Common myeloid progenitor, CD34-positive (primary cell): ENCODE results near the gene CFAP157.

Experiments used
- CTCF ChIA-PET: fragments of 350-600 bp; sonication (Branson Sonifier 250); formaldehyde crosslinking; loops from one replicate; lab custom pipeline; 2021; ENCODE audit warnings: antibody characterized with exemption; lab: Charles Lee
- POLR2A ChIA-PET: fragments of 350-600 bp; sonication (Branson Sonifier 250); formaldehyde crosslinking; loops from one replicate; lab custom pipeline; 2021; ENCODE audit warnings: antibody characterized with exemption; lab: Charles Lee
- DNase-seq, 3 donors: peaks; one replicate each; pipeline versions ENCODE4 v3.0.0 to v3.0.0-alpha.2; 2013
- H3K27ac ChIP-seq, 2 experiments: 1 replicate in 1 of 2; 2 replicates in 1 of 2; pipeline ENCODE4 v1.7.0; 2013; ENCODE audit warnings: inconsistent platforms in 2 of 2, low read length in 2 of 2, mild to moderate bottlenecking in 2 of 2, low read depth in 1 of 2, moderate library complexity in 1 of 2; ENCODE audit not compliant: severe bottlenecking in 2 of 2, insufficient read depth in 1 of 2, poor library complexity in 1 of 2
- H3K27me3 ChIP-seq, 5 experiments: replicated peaks in 2 of 5; 1 replicate in 3 of 5; 2 replicates in 2 of 5; pipeline versions ENCODE4 v1.6.1 to v1.7.0; 2013; ENCODE audit warnings: low read length in 4 of 5, mild to moderate bottlenecking in 2 of 5, moderate library complexity in 2 of 5, inconsistent platforms in 1 of 5; ENCODE audit not compliant: insufficient read depth in 5 of 5, control insufficient read depth in 4 of 5
- H3K36me3 ChIP-seq, 4 experiments: 1 replicate in 2 of 4; 2 replicates in 2 of 4; pipeline versions ENCODE4 v1.6.1 to v1.7.0; 2013; ENCODE audit warnings: low read length in 3 of 4, control low read depth in 1 of 4, mild to moderate bottlenecking in 1 of 4; ENCODE audit not compliant: control insufficient read depth in 4 of 4, insufficient read depth in 4 of 4
- H3K4me1 ChIP-seq, 4 experiments: 1 replicate in 3 of 4; 2 replicates in 1 of 4; pipeline versions ENCODE4 v1.6.1 to v1.7.1; 2013; ENCODE audit warnings: low read length in 3 of 4, mild to moderate bottlenecking in 3 of 4, control low read depth in 1 of 4, inconsistent platforms in 1 of 4, moderate library complexity in 1 of 4; ENCODE audit not compliant: control insufficient read depth in 4 of 4, insufficient read depth in 4 of 4; ENCODE audit errors: control extremely low read depth in 1 of 4
- H3K4me3 ChIP-seq, 7 experiments: 1 replicate in 4 of 7; 2 replicates in 3 of 7; pipeline versions ENCODE4 v1.5.1 to v1.7.0; 2013; ENCODE audit warnings: mild to moderate bottlenecking in 7 of 7, low read length in 6 of 7, moderate library complexity in 6 of 7, inconsistent platforms in 2 of 7, low read depth in 2 of 7, control low read depth in 1 of 7; ENCODE audit not compliant: insufficient read depth in 4 of 7, control insufficient read depth in 1 of 7; ENCODE audit errors: extremely low read depth in 1 of 7
- H3K9me3 ChIP-seq, 5 experiments: 1 replicate in 4 of 5; 2 replicates in 1 of 5; pipeline versions ENCODE4 v1.6.1 to v1.7.1; 2013; ENCODE audit warnings: low read length in 4 of 5, mild to moderate bottlenecking in 2 of 5, inconsistent platforms in 1 of 5, low read depth in 1 of 5, moderate library complexity in 1 of 5; ENCODE audit not compliant: control insufficient read depth in 4 of 5, insufficient read depth in 2 of 5; ENCODE audit errors: control extremely low read depth in 1 of 5
- WGBS: methylation state at CpG from one replicate; pipeline ENCODE4 v1.1.5; 2013; ENCODE audit not compliant: insufficient coverage; 5-methylcytosine and 5-hydroxymethylcytosine counted together

Gene CFAP157

GRCh38 chr9:127738666-127739065 lies 31.9 kb downstream of the CFAP157 start:
- no peaks in the 10 kb centered on the region for H3K9me3 ChIP-seq
- H3K36me3 ChIP-seq: peaks cover 9 to 56% (median 33%) of the 10 kb centered on the region in 4 experiments
- no peak overlapping the region for H3K4me3 ChIP-seq
- CTCF ChIA-PET: no interaction called here
- H3K27me3 ChIP-seq: no peaks in the 10 kb centered on the region
- WGBS: 100% methylated on average over 11 of the region's 13 CpGs
- DNase-seq: no peak
- no peak overlapping the region for H3K27ac ChIP-seq
- POLR2A ChIA-PET: no interaction called here
- peaks cover 0 to 17% (median 15%) of the 10 kb centered on the region in 4 experiments for H3K4me1 ChIP-seq

DNA sequence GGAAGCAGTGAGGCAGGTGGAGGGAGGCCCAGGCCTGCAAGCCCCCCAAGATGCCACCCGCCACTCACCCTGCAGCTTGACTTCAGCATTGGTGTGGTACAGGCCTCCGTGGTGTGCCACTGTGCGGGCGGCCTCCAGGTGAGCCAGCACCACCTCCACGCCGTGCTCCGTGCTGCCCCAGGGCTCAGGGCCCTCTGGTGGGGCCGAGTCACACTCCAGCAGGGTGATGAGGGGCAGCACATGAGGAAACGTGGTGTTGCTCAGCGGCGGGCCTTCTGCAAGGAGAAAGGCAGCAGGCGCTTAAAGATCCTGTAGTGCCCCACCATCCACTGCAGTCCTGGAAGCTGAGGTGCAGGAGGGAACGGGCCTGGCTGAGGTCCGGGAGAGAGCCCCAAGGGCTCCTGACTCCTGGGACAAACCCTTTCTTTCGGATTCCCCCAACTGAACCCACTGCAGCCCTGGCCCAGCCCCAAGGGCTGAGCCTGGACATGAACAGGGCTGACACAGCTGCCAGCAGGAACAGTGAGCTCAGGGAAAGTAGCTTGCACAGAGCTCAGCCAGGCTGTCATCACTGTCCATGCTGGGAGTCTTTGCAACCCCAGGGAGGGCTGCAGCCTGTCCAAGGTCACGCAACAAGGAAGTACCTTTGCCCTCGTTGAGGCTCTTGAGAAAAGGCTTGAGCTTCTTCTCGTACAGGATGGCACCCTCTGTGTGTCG lies 33.0 kb downstream of the CFAP157 start:
- Histone ChIP-seq H3K36me3 (peaks cover 12 to 66% (median 40%) of the 10 kb centered on the region in 4 experiments), H3K27ac (peak overlapping the region in 1 of 2 experiments; percentile 14), H3K4me3 (no peak overlapping the region), H3K27me3 (no peaks in the 10 kb centered on the region), H3K4me1 (peaks cover 0 to 9% (median 7%) of the 10 kb centered on the region in 4 experiments), H3K9me3 (no peaks in the 10 kb centered on the region)
- CTCF ChIA-PET: interaction anchor here (0.8 to 1.8 kb wide), 4 partner anchors 22 to 181 kb away, joined by 3 to 8 read pairs (median 4); partner anchors contain the start of gene CDK9
- WGBS: 98% methylated on average over 15 of the region's 19 CpGs
- no peak for DNase-seq
- POLR2A ChIA-PET: no interaction called here

GRCh38 chr9:127741831-127742434 lies 35.1 kb downstream of the CFAP157 start:
- ChIA-PET POLR2A (no interaction called here), CTCF (interaction anchor here (1.1 to 1.3 kb wide), 2 partner anchors 29 to 37 kb away, joined by 4 to 5 read pairs; partner anchors contain the start of gene SH2D3C)
- Histone ChIP-seq H3K36me3 (peaks cover 19 to 81% (median 55%) of the 10 kb centered on the region in 4 experiments), H3K27me3 (no peaks in the 10 kb centered on the region), H3K4me3 (no peak overlapping the region), H3K4me1 (no peaks in the 10 kb centered on the region), H3K9me3 (no peaks in the 10 kb centered on the region), H3K27ac (no peak overlapping the region)
- DNase-seq: no peak
- 98% methylated on average over 33 of the region's 38 CpGs for WGBS

DNA sequence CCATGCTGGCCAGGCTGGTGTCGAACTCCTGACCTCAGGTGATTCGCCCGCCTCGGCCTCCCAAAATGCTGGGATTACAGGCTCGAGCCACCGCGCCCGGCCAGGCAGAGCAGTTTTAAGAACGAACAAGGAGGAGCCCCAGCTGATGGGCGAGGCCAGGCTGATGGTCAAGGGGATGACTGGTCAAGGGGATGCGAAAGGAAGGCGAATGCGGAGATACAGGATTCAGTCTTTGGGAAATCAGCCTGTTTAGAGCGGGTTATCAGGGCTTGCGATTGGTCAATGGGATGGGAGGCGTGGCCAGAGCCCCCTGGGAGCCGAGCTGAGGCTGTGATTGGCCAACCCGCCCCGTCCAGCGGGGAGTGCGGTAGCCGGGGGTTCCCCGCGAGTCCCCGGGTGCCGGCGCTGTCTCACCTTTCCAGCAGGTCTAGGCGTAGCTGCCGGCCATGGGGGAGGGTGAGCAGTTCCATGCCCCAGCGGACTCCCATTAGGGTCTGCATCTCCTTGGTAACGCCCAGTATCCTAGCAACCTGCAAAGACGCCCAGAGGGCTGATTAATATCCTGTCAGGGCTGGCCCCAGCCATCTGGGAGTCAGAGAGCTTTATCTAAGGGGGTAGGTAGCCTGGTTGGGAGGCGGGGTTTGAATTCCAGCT lies 35.8 kb downstream of the CFAP157 start:
- H3K4me1 ChIP-seq: no peaks in the 10 kb centered on the region
- DNase-seq: peak in 1 of 3 donors; percentile 27
- ChIA-PET POLR2A (no interaction called here), CTCF (interaction anchor here (1.1 to 1.3 kb wide), 2 partner anchors 28 to 36 kb away, joined by 4 to 5 read pairs; partner anchors contain the start of gene SH2D3C)
- no peaks in the 10 kb centered on the region for H3K27me3 ChIP-seq
- WGBS: 97% methylated on average over 32 of the region's 33 CpGs
- no peak overlapping the region for H3K27ac ChIP-seq
- peaks cover 19 to 87% (median 61%) of the 10 kb centered on the region in 4 experiments for H3K36me3 ChIP-seq
- H3K9me3 ChIP-seq: no peaks in the 10 kb centered on the region
- H3K4me3 ChIP-seq: no peak overlapping the region

DNA sequence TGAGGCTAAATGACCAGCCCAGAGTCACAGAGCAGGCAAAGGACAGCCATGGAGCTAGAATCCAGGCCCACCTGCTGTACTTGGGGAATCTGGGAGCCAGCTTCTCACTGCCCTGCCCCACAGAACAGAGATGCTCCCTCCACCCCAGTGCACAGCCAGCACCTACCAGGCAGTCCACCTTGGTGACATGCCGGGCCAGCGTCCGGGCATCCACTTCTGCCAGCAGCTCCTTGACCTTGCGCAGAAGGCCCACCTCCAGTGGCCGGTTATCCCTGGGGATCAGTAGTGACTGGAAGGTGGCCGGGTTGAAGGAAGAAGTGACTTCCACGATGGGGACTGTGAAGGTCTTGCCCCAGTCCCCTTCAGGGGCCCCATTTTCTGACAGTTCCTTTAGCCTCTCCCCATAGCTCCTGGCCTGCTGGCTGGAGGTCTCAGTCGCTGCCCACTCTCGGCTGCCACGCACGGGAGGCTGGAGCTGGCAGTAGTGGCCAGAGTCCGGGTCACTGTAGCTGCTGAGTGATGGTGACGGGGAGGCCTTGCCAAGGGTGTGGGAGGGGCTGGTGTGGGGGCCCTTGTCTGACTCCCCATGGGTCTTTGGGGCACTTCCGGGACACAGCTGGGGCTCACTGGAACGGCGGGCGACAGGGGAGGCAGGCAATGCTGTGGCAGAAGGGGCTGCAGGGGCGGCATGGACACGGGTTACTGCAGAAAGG lies 37.8 kb downstream of the CFAP157 start:
- Histone ChIP-seq H3K27ac (no peak overlapping the region), H3K4me3 (no peak overlapping the region), H3K9me3 (no peaks in the 10 kb centered on the region), H3K36me3 (peaks cover 24 to 90% (median 68%) of the 10 kb centered on the region in 4 experiments), H3K4me1 (no peaks in the 10 kb centered on the region), H3K27me3 (no peaks in the 10 kb centered on the region)
- ChIA-PET POLR2A (interaction anchor here (0.5 to 0.6 kb wide), 4 partner anchors 9 to 771 kb away, joined by 3 read pairs; partner anchors contain the start of gene TOR2A), CTCF (interaction anchor here (0.8 to 2.4 kb wide), 5 partner anchors 7 to 40 kb away, joined by 3 to 13 read pairs (median 4); partner anchors contain the start of gene TOR2A)
- no peak for DNase-seq
- 96% methylated on average over 10 of the region's 19 CpGs for WGBS

DNA sequence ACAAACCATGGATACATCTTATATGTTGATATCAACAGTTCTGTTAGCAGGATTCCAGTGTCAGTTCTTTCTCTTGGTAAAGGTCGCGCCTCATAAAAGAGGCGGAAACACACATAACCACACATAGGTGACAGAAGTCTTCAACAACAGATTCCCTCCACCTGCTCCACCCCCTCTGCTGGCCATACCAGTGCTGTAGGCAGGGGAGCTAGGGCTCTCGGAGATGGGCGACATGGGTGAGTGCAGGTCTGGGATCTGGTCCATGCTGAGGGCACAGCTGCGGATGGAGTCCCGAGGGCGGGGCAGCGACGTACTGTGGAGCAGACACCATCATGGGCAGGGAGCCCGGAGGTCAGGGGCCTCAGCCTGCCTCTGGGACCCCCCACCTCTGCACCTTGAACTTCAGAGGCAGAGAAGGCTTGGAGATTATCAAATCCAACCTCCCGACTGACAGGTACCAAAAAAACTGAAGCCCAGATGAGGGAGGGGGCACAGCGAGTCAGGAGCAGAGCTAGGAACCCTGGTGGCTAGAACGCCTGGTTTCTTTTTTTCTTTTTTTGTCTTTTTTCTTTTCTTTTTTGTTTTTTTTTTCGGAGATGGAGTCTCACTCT lies 40.3 kb downstream of the CFAP157 start:
- Histone ChIP-seq H3K36me3 (peaks cover 31 to 88% (median 74%) of the 10 kb centered on the region in 4 experiments), H3K27ac (no peak overlapping the region), H3K4me1 (no peaks in the 10 kb centered on the region), H3K4me3 (no peak overlapping the region), H3K9me3 (no peaks in the 10 kb centered on the region), H3K27me3 (no peaks in the 10 kb centered on the region)
- no peak for DNase-seq
- ChIA-PET CTCF (interaction anchor here (1.4 kb wide), 2 partner anchors 9 to 37 kb away, joined by 3 to 6 read pairs; no protein-coding TSS in a partner anchor), POLR2A (interaction anchor here (0.6 kb wide), 1 partner anchor 39 kb away, joined by 3 read pairs; the partner anchor contains the start of gene CDK9)
- 96% methylated on average over 12 of the region's 15 CpGs for whole genome bisulfite sequencing
